GM21786 (cell line): Measurements from ENCODE around the gene GPR148.
"Not testable (repeated sequence)": the region's sequence is repeated elsewhere in the genome, so short reads cannot be mapped to it uniquely, and the experiment has no call there.

Experiments
- ATAC-seq: cut with Tn5 transposase; IDR thresholded peaks from one replicate; pipeline ENCODE4 v1.9.1; 2021; ENCODE audit not compliant: unreplicated experiment

GPR148 gene, protein sequence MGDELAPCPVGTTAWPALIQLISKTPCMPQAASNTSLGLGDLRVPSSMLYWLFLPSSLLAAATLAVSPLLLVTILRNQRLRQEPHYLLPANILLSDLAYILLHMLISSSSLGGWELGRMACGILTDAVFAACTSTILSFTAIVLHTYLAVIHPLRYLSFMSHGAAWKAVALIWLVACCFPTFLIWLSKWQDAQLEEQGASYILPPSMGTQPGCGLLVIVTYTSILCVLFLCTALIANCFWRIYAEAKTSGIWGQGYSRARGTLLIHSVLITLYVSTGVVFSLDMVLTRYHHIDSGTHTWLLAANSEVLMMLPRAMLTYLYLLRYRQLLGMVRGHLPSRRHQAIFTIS

GRCh38 chr2:130728549-130729316 lies at the start of gene GPR148:
TSS of gene GPR148 (plus strand) at chr2:130729070. CDS start at chr2:130729152, 82 bp downstream.
- ATAC-seq, result no peak

DNA sequence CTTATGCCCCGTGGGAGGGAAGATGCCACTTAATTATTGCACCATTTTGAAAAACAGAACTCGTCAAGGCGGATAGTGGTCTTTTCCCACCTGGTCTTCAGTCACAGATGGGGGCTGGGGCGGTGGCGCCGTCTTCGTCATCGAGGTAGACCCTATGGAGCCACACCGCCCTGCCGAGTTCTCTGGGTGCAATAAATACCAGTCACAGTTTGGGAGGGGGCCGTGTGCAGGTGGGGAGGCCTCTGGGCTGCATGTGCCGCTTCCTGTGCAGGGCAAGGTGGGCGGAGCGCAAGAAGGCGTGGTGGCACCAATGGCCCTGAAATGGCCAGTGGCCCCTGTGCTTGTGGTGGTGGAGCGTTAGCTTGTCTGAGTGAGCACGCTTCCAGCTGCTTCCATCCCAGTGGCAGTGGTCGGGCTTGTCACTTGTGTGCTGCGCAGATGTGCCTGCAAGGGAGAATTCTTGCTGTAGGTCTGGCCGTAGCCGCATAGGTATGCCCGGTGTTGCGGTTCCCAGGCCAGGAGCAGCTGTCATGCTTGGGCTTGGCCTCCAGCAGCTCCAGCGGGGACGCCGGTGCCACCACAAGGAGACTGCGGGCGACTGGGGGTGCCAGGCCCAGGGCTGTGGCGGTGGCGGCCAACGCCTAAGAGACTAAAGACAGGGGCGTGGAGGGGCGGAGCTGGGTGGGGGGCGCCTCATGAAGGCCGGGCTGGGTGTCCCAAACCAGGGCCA lies 36.7 kb upstream of the GPR148 start:
- ATAC-seq, result not testable (repeated sequence)

GRCh38 chr2:130693474-130693873 lies 35.4 kb upstream of the GPR148 start:
- ATAC-seq, result not testable (repeated sequence)

DNA sequence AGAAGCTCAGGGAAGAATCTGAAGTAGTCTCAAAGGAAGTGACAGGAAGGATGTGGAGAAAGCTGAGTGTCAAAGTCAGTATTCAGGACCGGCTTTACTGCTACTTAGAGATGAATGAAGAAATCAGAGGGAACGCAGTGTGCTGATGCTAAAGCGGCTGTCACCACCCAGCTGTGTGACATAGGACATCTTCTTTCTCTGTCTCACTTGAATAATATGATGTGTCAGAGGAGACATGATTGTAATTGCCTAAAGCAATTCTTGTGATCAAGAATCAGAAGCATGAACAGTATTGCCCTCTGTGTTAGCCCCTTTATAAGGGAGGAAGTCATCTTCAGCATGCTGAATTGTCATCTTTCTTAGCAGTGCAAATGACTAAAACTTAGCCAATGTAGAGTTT lies 25.6 kb upstream of the GPR148 start:
- not testable (repeated sequence) for ATAC-seq

DNA sequence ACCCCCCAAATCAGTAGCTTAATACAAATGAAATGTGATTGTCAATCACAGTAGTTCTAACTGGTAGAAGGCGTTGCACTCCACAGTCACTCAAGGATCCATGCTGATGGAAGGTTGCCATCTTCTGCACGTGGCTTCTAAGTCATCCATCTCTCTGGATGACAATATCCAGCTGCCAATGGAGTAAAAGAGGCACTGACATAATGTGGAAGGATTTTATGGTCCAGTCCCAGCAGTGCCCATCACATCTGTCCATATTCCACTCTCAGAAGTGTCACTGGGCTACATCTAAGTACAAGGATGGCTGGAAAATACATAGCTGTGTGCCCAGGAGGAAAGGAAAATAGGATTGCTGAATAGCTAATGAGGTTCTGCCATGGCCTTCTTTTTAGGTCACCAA lies 14.1 kb upstream of the GPR148 start:
- ATAC-seq, result not testable (repeated sequence)

GRCh38 chr2:130720036-130720435 lies 8.8 kb upstream of the GPR148 start:
- ATAC-seq, result no peak

DNA sequence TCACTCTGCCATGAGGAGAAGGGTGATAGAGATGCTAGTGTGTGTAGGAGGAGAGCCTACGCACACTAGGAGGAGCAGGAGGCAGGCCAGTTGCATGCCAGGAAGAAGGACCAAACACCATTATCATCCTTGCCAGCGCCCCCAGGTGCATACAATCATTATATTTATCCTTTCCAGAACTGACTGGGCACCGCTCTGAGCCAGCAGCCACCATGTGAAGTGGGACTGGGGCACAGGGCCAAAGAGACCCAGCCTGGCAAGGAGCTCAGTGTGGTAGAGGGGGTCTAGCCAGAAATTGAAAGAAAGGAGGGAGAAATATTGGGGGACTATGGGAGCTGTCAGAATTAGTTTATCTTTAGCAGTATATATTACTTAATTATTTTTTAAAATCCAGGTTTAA lies 8.3 kb upstream of the GPR148 start:
- no peak for ATAC-seq

DNA sequence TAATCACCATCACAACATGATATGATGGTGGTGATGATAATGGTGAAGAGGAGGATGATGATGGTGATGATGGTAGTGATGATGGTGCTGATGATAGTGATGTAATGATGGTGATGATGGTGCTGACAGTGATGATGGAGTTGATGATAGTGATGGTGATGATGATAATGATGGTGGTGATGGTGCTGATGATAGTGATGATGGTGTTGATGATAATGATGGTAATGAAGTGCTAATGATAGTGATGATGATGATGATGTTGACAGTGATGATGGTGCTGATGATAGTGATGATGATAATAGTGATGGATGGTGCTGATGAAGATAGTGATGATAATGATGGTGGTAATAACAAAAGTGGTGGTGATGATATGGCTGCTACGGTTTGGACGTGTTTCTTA lies 4.4 kb upstream of the GPR148 start:
- ATAC-seq, result no peak

DNA sequence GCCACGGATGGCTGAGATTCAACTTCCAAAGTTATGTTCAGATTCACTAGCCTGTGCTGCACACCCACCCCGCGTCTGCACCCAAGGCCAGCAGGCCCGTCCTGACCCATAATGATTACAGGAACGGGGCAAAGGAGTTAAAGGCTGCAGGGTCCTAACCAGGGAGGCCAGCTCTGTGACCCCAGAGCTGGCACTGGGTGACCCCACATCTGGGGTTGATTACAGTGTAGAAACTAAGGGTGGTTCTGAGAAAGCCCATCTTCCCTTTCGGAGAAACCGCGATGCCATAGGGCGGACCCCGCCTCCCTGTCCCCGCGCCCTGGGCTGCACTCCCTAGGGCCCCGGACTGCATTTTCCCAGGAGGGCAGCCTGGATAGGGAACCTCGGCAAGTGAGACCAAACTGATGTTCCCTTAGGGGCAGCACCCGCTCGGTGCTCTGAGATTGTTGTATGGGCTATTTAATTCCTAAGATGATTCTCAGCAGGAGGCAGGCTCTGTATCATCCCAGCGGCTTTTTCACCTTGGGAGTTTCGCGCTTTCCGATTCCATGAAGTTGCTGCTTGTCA lies 2.2 kb upstream of the GPR148 start:
- ATAC-seq, result no peak

DNA sequence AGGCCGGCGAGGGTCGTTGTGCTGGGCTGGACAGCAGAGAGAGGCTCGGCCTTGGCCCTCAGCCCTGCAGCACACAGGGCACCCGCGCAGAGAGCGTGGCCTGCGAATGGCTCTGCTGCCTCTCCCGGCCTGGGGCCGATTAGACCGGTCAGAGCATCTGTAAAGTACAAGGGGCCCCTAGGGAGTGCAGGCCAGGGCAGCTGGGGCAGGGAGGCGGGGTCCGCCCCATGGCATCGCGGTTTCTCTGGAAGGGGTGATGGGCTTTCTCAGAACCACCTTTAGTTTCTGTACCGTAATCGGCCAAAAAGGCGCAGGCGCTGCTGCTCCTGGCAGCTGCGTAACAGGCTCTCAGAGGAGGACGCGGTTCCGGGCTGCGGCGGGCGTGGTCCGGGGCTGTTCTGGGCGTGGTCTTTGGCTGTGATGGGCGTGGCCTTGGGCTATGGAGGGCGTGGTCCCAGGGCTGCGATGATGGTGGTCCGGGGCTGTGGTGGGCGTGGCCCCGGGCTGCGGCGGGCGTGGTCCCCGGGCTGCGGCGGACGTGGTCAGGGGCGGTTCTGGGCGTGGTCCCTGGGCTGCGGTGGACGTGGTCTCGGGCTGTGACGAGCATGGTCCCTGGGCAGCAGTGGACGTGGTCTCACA lies 1.5 kb upstream of the GPR148 start:
- peak; percentile 93 for ATAC-seq

DNA sequence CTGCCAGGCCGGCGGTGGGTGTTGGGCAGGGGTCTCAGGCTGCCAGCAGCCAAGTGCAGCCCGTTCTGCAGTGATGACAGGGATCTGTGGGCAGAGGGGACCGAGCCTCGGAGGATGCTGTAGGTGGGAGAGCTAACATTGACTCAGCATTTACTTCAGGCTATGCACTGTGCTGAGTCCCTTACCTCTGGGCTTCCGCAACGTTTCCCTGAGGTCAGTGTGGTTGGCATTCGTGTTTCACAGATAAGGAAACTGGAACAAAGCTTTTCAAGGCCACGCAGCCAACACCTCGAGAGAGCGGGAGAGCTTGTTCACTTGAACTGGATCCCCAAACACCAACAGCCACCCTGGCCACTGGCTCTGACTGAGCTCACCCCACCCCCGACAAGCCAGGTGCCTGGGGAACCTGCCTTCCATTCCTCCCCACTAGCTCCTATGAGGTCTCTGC lies 839 bp upstream of the GPR148 start:
- ATAC-seq, result no peak

DNA sequence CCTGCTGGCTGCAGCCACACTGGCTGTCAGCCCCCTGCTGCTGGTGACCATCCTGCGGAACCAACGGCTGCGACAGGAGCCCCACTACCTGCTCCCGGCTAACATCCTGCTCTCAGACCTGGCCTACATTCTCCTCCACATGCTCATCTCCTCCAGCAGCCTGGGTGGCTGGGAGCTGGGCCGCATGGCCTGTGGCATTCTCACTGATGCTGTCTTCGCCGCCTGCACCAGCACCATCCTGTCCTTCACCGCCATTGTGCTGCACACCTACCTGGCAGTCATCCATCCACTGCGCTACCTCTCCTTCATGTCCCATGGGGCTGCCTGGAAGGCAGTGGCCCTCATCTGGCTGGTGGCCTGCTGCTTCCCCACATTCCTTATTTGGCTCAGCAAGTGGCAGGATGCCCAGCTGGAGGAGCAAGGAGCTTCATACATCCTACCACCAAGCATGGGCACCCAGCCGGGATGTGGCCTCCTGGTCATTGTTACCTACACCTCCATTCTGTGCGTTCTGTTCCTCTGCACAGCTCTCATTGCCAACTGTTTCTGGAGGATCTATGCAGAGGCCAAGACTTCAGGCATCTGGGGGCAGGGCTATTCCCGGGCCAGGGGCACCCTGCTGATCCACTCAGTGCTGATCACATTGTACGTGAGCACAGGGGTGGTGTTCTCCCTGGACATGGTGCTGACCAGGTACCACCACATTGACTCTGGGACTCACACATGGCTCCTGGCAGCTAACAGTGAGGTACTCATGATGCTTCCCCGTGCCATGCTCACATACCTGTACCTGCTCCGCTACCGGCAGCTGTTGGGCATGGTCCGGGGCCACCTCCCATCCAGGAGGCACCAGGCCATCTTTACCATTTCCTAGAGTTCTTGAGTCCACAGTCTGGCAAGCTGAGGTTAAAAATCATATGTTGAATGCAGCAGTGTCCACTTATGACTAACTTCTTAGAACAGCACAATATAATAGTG lies 741 bp downstream of the GPR148 start:
- ATAC-seq, result no peak

GRCh38 chr2:130732257-130732656 lies 3.4 kb downstream of the GPR148 start:
- not testable (repeated sequence) for ATAC-seq

GRCh38 chr2:130735200-130735599 lies 6.3 kb downstream of the GPR148 start:
- no peak for ATAC-seq

GRCh38 chr2:130736487-130736886 lies 7.6 kb downstream of the GPR148 start:
- no peak for ATAC-seq

GRCh38 chr2:130737592-130737991 lies 8.7 kb downstream of the GPR148 start:
- ATAC-seq, result no peak

DNA sequence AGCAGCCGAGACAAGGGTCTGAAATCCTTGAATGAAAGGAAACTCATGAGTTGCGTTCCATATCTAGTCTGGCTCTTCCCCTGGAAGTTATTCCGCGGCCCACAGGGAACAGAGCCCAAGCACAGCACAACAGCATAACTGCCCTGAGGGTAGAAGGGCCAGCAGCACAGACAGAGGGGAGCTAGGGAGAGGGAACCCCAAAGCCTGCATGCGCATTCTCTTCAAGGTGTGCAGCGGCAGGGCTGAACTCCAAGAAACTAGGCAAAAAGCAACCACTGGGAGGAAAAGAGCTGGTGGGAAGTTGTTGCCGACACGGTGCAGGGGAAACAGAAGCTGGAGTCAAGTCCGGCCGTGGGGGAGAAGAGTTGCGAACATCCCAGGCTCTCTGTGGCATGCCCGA lies 11.8 kb downstream of the GPR148 start:
- ATAC-seq, result no peak

- no peak for ATAC-seq
Observed at GRCh38 chr2:130743278-130743677, 14.4 kb downstream of the GPR148 start.

- ATAC-seq, result no peak
Observed at GRCh38 chr2:130744287-130745117, 15.6 kb downstream of the GPR148 start.
